ENCODE measurements around the gene TGOLN2. TPM values are rescaled to one million over a fixed set of nuclear protein-coding genes. Genes with fewer than 3 reads are reported as not detected.
"Not testable (repeated sequence)": the region's sequence is repeated elsewhere in the genome, so short reads cannot be mapped to it uniquely, and the experiment has no call there.

Gene TGOLN2
- total and polyA plus RNA-seq, 2 of the 13 experiments (the other 11 are each of a cell fraction or from before 2014, with no cell fraction given) = 99.6 to 155 TPM

- DNase-seq (ENCODE audit: low spot score); ATAC-seq; CTCF ChIA-PET (ENCODE audit: low intra/inter-chr PET ratio, low total read pairs); H3K9me3 ChIP-seq (ENCODE audit: low read length); H3K27me3 ChIP-seq (ENCODE audit: control insufficient read depth in 1 of 2, insufficient read depth in 2 of 2, low read length in 2 of 2); FAIRE-seq; H2AFZ ChIP-seq (ENCODE audit: low read length); in situ Hi-C loops (cut with HindIII; ENCODE audit: extremely low pct_ligation_motif_present, low pct_unique_long_range_greater_than_20kb): not testable (repeated sequence)
- H3K4me2 ChIP-seq (ENCODE audit: low read depth, low read length) = peak overlapping the region; percentile 98
- peak overlapping the region; percentile 35; the same call in 1 of the 2 replicates for H3K9ac ChIP-seq (ENCODE audit: insufficient read depth, low read depth, low read length)
- peaks cover 20 to 50% of the 10 kb centered on the region in 2 experiments for H3K36me3 ChIP-seq (replicated peaks in 1 of 2; ENCODE audit: control insufficient read depth in 1 of 2, insufficient read depth in 2 of 2, low read length in 2 of 2)
- POLR2A ChIA-PET = interaction anchor here (1.2 to 6.2 kb wide), 14 partner anchors 9 to 377 kb away, joined by 3 to 142 read pairs (median 10); partner anchors contain the start of genes ELMOD3, GGCX, MAT2A and RETSAT
- intact Hi-C loops (cut with micrococcal nuclease; ENCODE audit: unreplicated experiment) = loop anchor here (2.0 kb wide), 1 partner anchor 15 kb away; no protein-coding TSS in a partner anchor
- H3K79me2 ChIP-seq (ENCODE audit: insufficient read depth, low read length) = peaks cover 91% of the 10 kb centered on the region
- H3K4me1 ChIP-seq (ENCODE audit: insufficient read depth, low read length) = peaks cover 64% of the 10 kb centered on the region
- peaks cover 23% of the 10 kb centered on the region for H4K20me1 ChIP-seq (ENCODE audit: insufficient read depth, low read length)
- WGBS (ENCODE audit: low lambda C conversion rate) = 89% methylated on average over 11 of the region's 11 CpGs
- TF ChIP-seq ZNF776 (CRISPR knock-in tag; IDR thresholded peaks at IDR 0.05) (0 out of 2 replicates have a peak, but pooled peaks have one; percentile 25), ZNF589 (CRISPR knock-in tag; conservative IDR thresholded peaks at IDR 0.05) (0 out of 2 replicates have a peak, but pooled peaks have one; percentile 41), BORCS8-MEF2B (CRISPR knock-in tag; IDR thresholded peaks at IDR 0.05) (0 out of 2 replicates have a peak, but pooled peaks have one; percentile 11), ZNF780A (CRISPR knock-in tag; IDR thresholded peaks at IDR 0.05) (peak; percentile 43; the same call in 1 of the 2 replicates), TEAD3 (CRISPR knock-in tag; optimal IDR thresholded peaks at IDR 0.05; ENCODE audit: borderline replicate concordance) (peak; percentile 1), ZNF18 (CRISPR knock-in tag; IDR thresholded peaks at IDR 0.05; ENCODE audit: insufficient replicate concordance) (peak; percentile 10), POLR2A (IDR thresholded peaks at IDR 0.05; ENCODE audit: insufficient read depth in 1 of 2, low read depth in 2 of 2, low read length in 2 of 2) (0 out of 4 replicates have a peak, but pooled peaks of 1 of the 2 experiments have one; percentile 2), ZNF225 (CRISPR knock-in tag; IDR thresholded peaks at IDR 0.05) (0 out of 2 replicates have a peak, but pooled peaks have one; percentile 50), SAFB2 (CRISPR knock-in tag; IDR thresholded peaks at IDR 0.05; ENCODE audit: borderline replicate concordance, low read depth) (0 out of 2 replicates have a peak, but pooled peaks have one; percentile 1), ZNF703 (CRISPR knock-in tag; IDR thresholded peaks at IDR 0.05; ENCODE audit: borderline replicate concordance) (peak; percentile 36; the same call in 1 of the 2 replicates), EED (CRISPR knock-in tag; IDR thresholded peaks at IDR 0.05) (peak; percentile 75; the same call in 1 of the 2 replicates)
- H3K27ac ChIP-seq (ENCODE audit: extremely low read length, insufficient read depth, low read length) = peak overlapping the region; percentile 95
- H3K4me3 ChIP-seq (replicated peaks in 1 of 3; ENCODE audit: insufficient read depth in 1 of 3, low read depth in 2 of 3, low read length in 3 of 3) = peak overlapping the region in 1 of 3 experiments; percentile 44; a peak in 2 of 6 replicates
- TSS peak; percentile 1 for BruUV-seq (replicated peaks)
Measured at GRCh38 chr2:85323988-85324367, 3.8 kb downstream of the TGOLN2 start.

All from HepG2 (cell line).